Prostate gland (tissue), 2 donors: ENCODE data around the gene TNFRSF12A. TPM values are rescaled to one million over a fixed set of nuclear protein-coding genes. Genes with fewer than 3 reads are reported as not detected.

Experiments
- DNase-seq: peaks from one replicate; pipeline ENCODE4 v3.0.0-alpha.2; 2019; ENCODE audit warnings: low spot score
- H3K27ac ChIP-seq, 2 donors: fragments of 200-600 bp; sonication (generic); 2 replicates each; pipeline ENCODE4 v1.5.1; 2017 to 2019
- H3K27me3 ChIP-seq: fragments of 200-600 bp; sonication (generic); replicated peaks from 2 replicates; pipeline ENCODE4 v1.5.1; 2019; ENCODE audit not compliant: insufficient read depth
- H3K36me3 ChIP-seq, 2 donors: fragments of 200-600 bp; sonication (generic); 1 replicate in 1 of 2; 2 replicates in 1 of 2; pipeline versions ENCODE4 v1.5.1 to v1.8.1; 2017 to 2019
- H3K4me1 ChIP-seq: fragments of 200-600 bp; sonication (generic); replicated peaks from 2 replicates; pipeline ENCODE4 v1.5.1; 2019
- H3K4me3 ChIP-seq, 2 donors: fragments of 200-600 bp; sonication (generic); 2 replicates each; pipeline ENCODE4 v1.5.1; 2017 to 2019
- H3K9me3 ChIP-seq: fragments of 200-600 bp; sonication (generic); 2 replicates; pipeline ENCODE4 v1.5.1; 2017
- POLR2A ChIP-seq: fragments of 450-650 bp; IDR thresholded peaks from one replicate; pipeline ENCODE4 v1.6.1; 2016; ENCODE audit warnings: antibody characterized with exemption, mild to moderate bottlenecking
- POLR2AphosphoS5 ChIP-seq: sonication (generic); formaldehyde crosslinking; IDR thresholded peaks from one replicate; pipeline ENCODE4 v1.6.1; 2017; ENCODE audit warnings: antibody characterized with exemption
- WGBS: methylation state at CpG from one replicate; pipeline ENCODE4 v1.1.5; 2018; 5-methylcytosine and 5-hydroxymethylcytosine counted together
- intact Hi-C: fragments of 100-400 bp; cut with DNase I; formaldehyde crosslinking; loops from one replicate; pipeline ENCODE4 v1.14.2; 2022
- total RNA-seq, 2 donors: library from RNA; depleted of rRNA; stranded (reverse); fragments of >200 nt; gene quantifications; one replicate each; pipeline ENCODE4 v1.1.0, GENCODE V29; 2016
- TF ChIP-seq, protein P1 (sequence below), 4 experiments: fragments of 200-600 bp in 2 of 4; fragments of 450-650 bp in 2 of 4; sonication (generic) in 2 of 4; IDR thresholded peaks; 1 replicate in 3 of 4; 2 replicates in 1 of 4; pipeline ENCODE4 v1.5.1; 2016 to 2019; ENCODE audit warnings: antibody characterized with exemption in 4 of 4, mild to moderate bottlenecking in 2 of 4, moderate library complexity in 2 of 4

The TNFRSF12A gene
- total RNA-seq, 2 donors from 2014 or later = 57.4 to 59.0 TPM

DNA sequence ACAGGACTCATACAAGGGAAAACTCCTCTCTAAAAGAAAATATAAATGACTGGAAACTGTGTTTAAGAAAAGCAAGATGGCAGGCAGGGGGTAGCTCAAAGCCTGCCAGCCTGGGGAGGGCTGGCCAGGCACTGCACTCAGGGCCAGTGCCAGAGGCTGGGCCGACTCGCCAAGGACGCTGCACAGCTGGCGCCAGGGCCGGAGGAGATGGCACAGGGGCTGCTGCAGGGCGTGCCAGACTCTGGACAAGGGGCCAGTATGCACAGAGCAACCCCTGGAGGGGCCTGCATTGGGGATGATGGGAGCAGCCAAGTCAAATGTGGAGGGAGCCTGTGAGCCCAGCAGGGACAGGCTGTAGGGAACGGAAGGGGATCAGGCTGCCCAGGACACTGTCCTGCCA lies 44.0 kb upstream of the TNFRSF12A start:
- Histone ChIP-seq H3K36me3 (no peaks in the 10 kb centered on the region), H3K4me3 (no peak overlapping the region), H3K4me1 (peaks cover 33% of the 10 kb centered on the region), H3K27me3 (no peaks in the 10 kb centered on the region), H3K9me3 (no peaks in the 10 kb centered on the region), H3K27ac (peak overlapping the region in 1 of 2 donors; percentile 63)
- TF ChIP-seq, protein P1, sequence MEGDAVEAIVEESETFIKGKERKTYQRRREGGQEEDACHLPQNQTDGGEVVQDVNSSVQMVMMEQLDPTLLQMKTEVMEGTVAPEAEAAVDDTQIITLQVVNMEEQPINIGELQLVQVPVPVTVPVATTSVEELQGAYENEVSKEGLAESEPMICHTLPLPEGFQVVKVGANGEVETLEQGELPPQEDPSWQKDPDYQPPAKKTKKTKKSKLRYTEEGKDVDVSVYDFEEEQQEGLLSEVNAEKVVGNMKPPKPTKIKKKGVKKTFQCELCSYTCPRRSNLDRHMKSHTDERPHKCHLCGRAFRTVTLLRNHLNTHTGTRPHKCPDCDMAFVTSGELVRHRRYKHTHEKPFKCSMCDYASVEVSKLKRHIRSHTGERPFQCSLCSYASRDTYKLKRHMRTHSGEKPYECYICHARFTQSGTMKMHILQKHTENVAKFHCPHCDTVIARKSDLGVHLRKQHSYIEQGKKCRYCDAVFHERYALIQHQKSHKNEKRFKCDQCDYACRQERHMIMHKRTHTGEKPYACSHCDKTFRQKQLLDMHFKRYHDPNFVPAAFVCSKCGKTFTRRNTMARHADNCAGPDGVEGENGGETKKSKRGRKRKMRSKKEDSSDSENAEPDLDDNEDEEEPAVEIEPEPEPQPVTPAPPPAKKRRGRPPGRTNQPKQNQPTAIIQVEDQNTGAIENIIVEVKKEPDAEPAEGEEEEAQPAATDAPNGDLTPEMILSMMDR (IDR thresholded peaks at IDR 0.05) = no peak
- TF ChIP-seq POLR2A (no peak), POLR2AphosphoS5 (no peak)
- intact Hi-C loops = no loop called here
- 62% methylated on average over 7 of the region's 7 CpGs for WGBS
- no peak for DNase-seq

DNA sequence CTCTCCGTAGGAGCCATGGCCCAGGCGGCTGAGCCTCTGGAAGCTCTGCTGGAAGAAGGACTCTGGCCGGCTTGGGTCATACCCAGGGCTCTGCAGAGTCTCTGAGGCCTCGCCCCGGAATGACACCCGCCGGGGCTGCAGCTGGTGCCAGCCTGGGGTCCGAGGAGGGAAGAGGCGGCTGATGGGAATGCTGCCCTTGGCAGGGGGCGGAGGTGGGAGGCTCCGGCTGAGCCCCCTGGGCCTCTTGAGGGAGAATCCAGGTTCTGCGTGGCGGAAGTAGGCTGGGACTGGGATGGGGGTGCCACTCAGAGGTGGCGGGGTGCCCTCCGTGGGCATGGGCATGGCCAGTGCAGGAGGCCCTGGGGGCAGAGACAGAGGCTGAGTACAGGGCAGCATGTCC lies 43.5 kb upstream of the TNFRSF12A start:
- peak overlapping the region; percentile 60 to 63 for H3K27ac ChIP-seq
- no peak overlapping the region for H3K4me3 ChIP-seq
- no peaks in the 10 kb centered on the region for H3K36me3 ChIP-seq
- H3K9me3 ChIP-seq = no peaks in the 10 kb centered on the region
- no peak for TF ChIP-seq POLR2AphosphoS5
- TF ChIP-seq, protein P1 (IDR thresholded peaks at IDR 0.05) = no peak
- no peak for TF ChIP-seq POLR2A
- no peaks in the 10 kb centered on the region for H3K27me3 ChIP-seq
- H3K4me1 ChIP-seq = peaks cover 33% of the 10 kb centered on the region
- WGBS = 89% methylated on average over 14 of the region's 15 CpGs
- no peak for DNase-seq
- intact Hi-C loops = no loop called here

DNA sequence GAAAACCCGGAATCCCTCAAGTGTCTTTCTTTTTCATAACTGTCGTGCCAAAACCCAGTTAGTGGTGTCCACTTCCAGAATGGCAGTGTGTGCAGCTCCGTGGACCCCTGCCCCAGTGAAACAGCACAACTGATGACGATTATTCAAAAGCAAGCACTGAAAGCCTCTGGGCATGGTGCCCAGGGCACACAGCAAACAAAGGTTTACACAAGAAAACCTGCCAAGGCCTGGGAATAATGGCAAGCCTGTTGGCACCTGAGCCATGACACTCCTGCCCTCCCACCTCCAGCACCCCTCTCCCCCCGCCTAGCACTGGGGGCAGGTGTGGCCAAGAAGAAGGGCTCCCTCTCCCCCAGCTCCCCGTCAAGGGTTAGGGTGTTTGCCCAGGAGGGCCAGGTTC lies 42.7 kb upstream of the TNFRSF12A start:
- no peaks in the 10 kb centered on the region for H3K27me3 ChIP-seq
- H3K9me3 ChIP-seq = no peaks in the 10 kb centered on the region
- TF ChIP-seq POLR2AphosphoS5 (peak; percentile 73), POLR2A (no peak)
- no peak overlapping the region for H3K4me3 ChIP-seq
- peak overlapping the region; percentile 60 to 63 for H3K27ac ChIP-seq
- intact Hi-C loops = no loop called here
- 44% methylated on average over 6 of the region's 6 CpGs for WGBS
- peak; percentile 79 for DNase-seq
- peaks cover 30% of the 10 kb centered on the region for H3K4me1 ChIP-seq
- H3K36me3 ChIP-seq = no peaks in the 10 kb centered on the region

DNA sequence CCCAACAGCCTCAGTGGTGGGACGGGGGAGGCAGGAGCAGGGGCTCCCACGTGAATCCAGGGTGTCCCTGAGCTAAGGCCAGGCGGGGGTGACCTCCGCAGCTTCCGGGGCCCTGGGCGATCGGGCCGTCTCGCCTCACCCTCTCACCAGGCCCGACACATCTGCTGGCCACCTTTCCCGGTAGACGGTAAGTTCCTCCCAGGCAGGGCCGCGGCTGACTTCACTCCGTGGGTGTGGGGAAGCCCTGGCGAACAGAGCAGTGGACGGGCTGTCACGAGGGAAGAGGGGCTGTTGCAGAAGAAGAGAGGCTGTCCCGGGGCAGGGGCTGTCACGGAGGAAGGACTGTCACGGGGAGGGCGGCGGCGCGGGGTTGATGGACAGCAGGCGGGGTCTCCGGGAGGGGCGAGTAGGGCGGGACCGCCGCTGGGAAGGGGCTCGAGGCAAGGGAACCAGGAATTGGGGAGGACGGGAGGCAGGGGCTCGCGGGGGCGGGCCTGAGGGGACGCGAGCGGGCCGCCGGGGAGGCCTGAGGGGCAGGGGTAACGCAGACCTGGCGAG lies 40.4 kb upstream of the TNFRSF12A start:
- H3K4me1 ChIP-seq = peaks cover 11% of the 10 kb centered on the region
- intact Hi-C loops = no loop called here
- DNase-seq = no peak
- peak overlapping the region; percentile 59 to 69 for H3K4me3 ChIP-seq
- no peaks in the 10 kb centered on the region for H3K36me3 ChIP-seq
- no peak for TF ChIP-seq POLR2AphosphoS5
- TF ChIP-seq POLR2A = no peak
- TF ChIP-seq, protein P1 (IDR thresholded peaks at IDR 0.05) = no peak
- no peaks in the 10 kb centered on the region for H3K27me3 ChIP-seq
- H3K9me3 ChIP-seq = no peaks in the 10 kb centered on the region
- WGBS = 3% methylated on average over 37 of the region's 43 CpGs
- no peak overlapping the region for H3K27ac ChIP-seq

DNA sequence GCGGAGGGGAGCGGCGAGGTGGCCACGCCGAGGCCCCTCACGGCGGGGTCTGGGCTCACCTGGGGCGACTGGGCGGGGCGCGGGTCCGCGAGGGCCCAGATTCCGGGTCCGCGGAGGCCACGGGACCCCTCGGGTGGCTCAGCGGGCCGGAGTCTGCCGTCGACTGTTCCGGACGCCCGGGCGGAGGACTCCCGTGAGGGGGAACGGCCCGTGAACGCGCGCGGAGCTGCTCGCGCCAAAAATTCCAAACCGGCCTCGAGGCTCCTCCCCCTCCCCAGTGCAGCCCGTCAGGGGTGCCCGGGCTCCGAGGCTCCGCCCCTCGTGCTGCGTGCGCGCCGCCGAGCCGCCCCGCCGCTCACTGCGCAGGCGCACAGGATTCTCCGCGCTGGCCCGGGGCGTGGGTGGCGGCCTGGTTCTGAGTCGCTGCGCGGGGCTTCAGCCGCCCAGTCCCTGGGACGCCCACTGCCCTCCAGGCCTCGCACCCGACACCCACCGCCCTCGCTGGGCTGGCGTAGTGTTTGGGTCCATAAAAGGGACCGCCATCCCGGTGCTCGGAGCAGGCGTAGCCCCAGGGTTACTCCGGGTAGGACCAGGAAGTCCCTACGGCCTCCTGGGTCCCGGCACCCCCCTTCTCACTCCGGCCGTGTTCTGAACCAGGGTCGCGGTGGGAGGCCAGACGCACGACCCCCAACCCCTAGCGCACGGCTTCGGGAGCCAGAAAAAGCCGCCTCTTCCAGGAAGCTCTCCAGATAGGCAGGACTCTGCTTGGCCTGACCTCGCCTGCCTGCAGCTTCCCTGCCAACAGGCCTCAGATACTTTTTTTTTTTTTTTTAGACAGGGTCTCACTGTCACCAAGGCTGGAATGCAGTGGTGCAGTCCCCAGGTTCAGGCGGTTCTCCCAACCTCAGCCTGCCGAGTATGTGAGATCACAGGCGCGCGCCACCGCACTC lies 39.7 kb upstream of the TNFRSF12A start, which contains the start of gene PKMYT1:
TSS of gene PKMYT1 (minus strand) at position 220 of the 950 bp plus-strand sequence. CDS start 789 bp downstream, outside the sequence.
- peak; percentile 85 for DNase-seq
- no peaks in the 10 kb centered on the region for H3K36me3 ChIP-seq
- H3K27ac ChIP-seq = peak within 1 kb of the TSS; percentile 86 to 89
- TF ChIP-seq POLR2A (peak; percentile 89), POLR2AphosphoS5 (peak; percentile 81)
- TF ChIP-seq, protein P1 (IDR thresholded peaks at IDR 0.05) = peak in 2 of 4 experiments; percentile 14 to 19
- peaks cover 11% of the 10 kb centered on the region for H3K4me1 ChIP-seq
- no peaks in the 10 kb centered on the region for H3K9me3 ChIP-seq
- H3K4me3 ChIP-seq = peak within 1 kb of the TSS; percentile 59 to 69
- intact Hi-C loops = no loop called here
- no peaks in the 10 kb centered on the region for H3K27me3 ChIP-seq
- 10% methylated on average over 59 of the region's 91 CpGs for WGBS
